GM18517 (cell line): Measurements from ENCODE around the gene ATP5PF.
"Not testable (repeated sequence)": the region's sequence is repeated elsewhere in the genome, so short reads cannot be mapped to it uniquely, and the experiment has no call there.

ENCODE experiments used
- ATAC-seq: cut with Tn5 transposase; IDR thresholded peaks from one replicate; pipeline ENCODE4 v1.9.1; 2021; ENCODE audit warnings: mild to moderate bottlenecking, moderate library complexity; ENCODE audit not compliant: unreplicated experiment

Gene ATP5PF

DNA sequence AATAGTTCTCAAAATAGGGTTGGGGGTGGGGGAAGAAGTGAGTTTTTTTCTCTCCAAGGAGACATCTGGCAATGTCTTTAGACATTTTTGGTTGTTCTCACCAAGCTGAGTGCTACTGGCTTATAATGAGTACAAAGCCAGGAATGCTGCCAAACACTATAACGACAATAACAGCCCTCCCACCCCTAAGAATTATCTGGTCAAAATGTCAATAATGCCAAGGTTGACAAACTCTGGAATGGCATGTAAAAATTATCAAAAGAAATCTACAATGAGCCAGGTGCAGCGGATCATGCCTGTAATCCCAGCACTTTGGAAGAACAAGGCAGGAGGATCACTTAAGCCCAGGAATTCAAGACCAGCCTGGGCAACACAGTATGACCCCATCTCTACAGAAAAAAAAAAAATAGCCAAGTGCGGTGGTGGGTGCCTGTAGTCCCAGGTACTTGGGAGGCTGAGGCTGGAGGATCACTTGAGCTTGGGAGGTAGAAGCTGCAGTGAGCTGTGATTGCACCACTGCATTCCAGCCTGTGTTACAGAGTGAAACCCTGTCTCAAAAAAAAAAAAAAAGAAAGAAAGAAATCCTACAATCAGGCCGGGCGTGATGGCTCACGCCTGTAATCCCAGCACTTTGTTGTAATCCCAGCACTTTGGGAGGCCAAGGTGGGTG, 2.5 kb downstream of the ATP5PF start:
- ATAC-seq, result no peak

DNA sequence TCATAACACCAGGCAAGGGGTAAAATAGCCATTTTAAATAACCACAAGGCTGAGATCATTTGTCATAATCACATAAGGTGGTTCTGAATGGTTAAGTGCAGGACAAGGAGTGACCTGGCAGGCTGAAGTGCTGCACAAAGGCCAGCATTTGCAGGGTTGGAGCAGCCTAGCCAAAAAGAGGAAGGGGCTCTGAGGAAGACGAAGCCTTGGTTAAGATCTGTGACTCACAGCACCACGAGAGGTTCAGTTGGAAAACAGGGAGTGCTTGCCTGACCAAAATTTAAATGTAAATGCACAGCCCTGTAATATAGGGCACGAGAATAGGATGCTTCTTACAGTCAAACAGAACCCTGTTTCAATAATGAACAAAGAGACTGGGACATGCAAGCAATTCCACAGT, 12.1 kb downstream of the ATP5PF start:
- ATAC-seq, result no peak

- no peak for ATAC-seq
Measured at GRCh38 chr21:25721987-25722386, 12.7 kb downstream of the ATP5PF start.

DNA sequence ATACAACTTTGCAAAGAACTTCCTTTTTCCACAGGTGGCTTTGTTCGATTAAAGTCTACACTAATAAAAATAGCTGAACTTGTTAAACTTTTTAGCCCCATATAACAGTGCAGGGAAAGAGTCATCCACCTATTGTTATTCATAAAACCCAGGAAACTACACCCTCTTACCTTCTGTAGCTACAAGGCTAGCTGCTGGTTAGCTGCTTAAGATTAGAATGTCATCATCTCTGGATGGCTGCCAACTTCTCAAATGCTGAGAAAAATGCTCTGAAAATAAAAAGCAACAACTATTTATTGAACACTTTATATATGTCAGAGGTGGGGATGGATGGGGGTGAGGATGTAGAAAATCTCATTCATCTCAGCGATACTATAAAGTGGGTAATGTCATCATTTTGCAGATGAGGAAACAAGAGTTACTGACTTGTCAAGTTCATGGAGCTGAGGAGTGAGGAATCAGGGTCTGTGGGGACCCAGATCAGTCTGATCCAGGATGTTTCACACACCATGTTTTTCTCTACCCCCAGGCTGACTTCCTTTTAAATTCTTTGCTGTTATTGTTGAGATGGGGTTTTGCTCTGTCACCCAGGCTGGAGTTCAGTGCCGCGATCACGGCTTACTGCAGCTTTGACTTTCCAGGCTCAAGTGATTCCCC, 17.1 kb downstream of the ATP5PF start:
- ATAC-seq, result no peak

DNA sequence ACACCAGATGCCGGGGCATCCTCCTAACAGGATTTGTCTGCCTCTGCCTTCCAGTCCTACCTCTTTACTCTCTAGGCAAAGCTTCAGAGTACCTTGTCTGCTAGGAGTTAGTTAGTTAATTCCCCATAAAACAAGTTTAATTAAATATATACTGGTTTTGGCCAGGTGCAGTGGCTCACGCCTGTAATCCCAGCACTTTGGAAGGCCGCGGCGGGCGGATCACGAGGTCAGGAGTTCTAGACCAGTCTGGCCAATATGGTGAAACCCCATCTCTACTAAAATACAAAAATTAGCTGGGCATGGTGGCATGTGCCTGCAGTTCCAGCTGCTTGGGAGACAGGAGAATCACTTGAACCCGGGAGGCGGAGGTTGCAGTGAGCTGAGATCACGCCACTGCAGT, 20.6 kb downstream of the ATP5PF start:
- ATAC-seq, result not testable (repeated sequence)

DNA sequence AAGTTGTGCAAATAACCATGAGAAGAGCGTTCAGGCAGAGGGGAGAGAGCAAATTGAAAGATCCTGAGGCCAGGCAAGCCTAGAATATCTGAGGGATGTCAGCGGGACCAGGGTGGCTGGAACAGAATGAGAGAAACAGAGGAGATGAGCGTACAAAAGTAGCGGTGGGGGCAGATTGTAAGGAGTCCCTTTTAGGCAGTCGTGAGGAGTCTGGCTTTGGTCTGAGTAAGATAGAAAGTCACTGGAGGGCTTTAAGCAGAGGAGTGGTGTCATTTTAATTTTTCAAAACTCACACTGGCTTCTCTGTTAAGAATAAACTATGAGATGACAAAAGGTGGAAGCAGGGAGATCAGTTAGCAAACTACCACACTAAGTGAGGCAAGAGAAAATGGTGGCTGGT, 24.2 kb downstream of the ATP5PF start:
- no peak for ATAC-seq

DNA sequence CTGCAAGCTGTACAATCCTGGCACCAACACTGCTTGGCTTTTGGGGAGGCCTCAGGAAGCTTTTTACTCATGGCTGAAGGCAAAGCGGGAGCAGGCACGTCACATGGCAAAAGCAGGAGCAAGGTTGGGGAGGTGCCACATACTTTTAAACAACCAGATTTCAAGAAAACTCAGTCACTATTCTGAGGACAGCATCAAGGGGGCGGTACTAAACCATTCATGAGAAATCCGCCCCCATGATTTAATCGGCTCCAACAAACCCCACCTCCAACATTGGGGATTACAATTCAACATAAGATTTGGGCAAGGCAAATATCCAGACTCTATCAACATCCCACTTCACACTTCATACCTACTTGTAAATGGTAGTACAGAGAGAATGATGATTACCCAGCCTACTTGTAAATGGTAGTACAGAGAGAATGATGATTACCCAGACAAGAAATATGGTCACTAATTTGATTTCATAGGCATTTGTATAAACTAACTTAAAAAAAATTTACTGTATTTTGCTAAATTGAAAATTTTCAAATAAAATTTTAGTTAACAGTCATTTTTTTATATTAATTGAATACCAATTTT, 24.9 kb downstream of the ATP5PF start:
- no peak for ATAC-seq

DNA sequence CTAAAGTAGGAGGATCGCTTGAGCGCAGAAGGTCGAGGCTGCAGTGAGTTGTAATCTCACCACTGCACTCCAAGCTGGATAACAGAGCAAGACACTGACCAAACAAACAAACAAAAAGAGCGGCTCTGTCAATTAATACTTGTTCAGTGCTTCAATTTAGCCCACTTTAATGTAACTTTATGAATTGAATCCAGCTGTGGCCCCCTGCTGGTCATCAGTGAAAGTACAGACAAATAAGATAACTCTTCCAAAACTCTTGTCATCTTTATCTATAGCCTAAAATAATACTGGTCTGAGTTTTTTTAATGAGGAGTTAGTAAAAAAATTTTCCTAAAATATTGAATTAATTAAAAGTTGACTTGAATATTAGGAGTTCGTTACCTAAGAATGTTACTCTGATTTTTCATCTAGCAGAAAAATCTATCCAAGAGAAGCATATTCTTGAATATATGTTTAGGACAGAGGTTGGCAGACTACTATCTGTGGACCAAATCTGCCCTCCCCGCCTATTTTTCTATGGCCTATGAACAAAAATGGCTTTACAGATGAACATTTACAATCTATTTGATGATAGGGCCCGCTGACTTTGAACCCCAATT, 26.1 kb downstream of the ATP5PF start:
- no peak for ATAC-seq

DNA sequence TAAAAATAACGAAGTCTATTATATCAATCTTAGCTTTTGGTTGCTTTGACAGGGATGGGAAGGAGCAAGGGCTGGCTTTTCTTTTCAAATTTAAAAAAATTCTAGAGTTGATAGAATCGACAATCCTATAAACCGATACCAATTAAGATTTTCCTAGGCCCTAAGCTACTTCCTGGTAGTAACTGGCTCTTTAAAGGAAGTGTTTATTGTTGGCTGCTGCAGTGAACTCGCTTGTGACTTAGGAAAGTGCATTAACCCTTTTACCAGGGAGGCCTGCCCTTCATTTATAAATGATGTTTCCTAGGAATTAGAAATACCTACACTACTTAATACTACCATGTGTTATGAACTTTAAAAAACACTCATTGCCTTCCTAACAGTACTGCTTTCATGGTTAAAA, 33.2 kb downstream of the ATP5PF start:
- no peak for ATAC-seq

- ATAC-seq, result no peak
Measured at GRCh38 chr21:25700741-25701140, 34.0 kb downstream of the ATP5PF start.

GRCh38 chr21:25695461-25695860, 39.2 kb downstream of the ATP5PF start:
- ATAC-seq, result not testable (repeated sequence)

GRCh38 chr21:25691976-25692375, 42.7 kb downstream of the ATP5PF start:
- no peak for ATAC-seq

- ATAC-seq, result no peak
Measured at GRCh38 chr21:25689226-25689625, 45.5 kb downstream of the ATP5PF start.

GRCh38 chr21:25688275-25689155, 46.2 kb downstream of the ATP5PF start:
- ATAC-seq, result no peak

DNA sequence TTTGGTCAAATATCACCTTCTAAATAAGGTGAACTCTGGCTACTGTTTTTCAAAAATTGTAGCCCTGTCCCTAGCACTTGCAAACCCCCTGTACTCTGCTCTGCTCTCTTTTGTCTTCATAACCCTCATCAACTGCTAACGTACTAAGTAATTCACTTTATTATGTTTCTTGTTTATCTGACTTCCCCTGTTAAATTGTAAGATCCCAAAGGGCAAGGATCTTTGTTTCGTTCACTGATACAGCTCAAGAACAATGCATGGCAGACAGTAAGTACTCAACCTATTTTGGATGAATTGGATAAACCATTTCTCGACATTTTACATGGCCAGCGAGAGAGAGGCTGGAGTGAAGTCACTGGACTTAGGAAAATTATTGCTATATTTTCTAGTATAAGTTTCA, 46.9 kb downstream of the ATP5PF start:
- no peak for ATAC-seq

DNA sequence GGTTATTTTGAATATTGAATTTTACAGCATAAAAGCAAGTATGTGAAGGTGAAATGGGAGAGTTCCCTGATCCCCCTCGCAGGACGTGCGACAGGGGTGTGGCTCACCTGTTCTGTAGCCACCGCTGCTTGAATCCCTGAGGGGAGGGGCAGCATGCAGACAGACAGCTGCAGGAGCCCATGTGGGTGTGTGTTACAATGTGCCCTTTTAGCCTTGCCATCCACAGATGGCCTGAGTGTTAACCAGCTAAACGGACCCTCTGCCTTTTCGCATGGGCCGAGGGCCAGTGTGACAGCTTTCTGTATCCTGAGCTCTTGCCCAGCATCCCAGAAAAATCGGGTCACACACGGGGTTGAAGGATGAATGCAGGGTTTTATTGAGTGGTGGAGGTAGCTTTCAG, 52.3 kb downstream of the ATP5PF start:
- ATAC-seq, result no peak

DNA sequence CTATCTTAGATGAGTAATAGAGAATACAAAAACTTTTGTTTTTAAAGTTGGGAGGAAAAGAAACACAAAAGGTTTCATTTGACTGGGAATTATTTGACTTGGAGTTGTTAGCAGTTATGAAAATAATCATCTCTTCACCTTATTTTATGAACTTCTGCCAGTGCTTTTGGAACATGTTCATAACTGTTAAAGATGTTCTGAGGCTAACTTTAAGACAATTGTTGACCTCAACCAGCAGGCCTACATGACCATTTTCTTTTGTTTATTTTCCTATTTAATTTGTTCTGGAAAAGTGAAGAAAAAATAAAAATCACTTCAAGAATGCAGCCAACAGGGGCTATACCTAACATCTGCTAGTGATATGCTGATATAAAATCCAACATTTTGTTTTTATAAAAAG, 58.3 kb downstream of the ATP5PF start:
- no peak for ATAC-seq
